ENCODE results near the gene MAB21L3.

Gene MAB21L3

DNA sequence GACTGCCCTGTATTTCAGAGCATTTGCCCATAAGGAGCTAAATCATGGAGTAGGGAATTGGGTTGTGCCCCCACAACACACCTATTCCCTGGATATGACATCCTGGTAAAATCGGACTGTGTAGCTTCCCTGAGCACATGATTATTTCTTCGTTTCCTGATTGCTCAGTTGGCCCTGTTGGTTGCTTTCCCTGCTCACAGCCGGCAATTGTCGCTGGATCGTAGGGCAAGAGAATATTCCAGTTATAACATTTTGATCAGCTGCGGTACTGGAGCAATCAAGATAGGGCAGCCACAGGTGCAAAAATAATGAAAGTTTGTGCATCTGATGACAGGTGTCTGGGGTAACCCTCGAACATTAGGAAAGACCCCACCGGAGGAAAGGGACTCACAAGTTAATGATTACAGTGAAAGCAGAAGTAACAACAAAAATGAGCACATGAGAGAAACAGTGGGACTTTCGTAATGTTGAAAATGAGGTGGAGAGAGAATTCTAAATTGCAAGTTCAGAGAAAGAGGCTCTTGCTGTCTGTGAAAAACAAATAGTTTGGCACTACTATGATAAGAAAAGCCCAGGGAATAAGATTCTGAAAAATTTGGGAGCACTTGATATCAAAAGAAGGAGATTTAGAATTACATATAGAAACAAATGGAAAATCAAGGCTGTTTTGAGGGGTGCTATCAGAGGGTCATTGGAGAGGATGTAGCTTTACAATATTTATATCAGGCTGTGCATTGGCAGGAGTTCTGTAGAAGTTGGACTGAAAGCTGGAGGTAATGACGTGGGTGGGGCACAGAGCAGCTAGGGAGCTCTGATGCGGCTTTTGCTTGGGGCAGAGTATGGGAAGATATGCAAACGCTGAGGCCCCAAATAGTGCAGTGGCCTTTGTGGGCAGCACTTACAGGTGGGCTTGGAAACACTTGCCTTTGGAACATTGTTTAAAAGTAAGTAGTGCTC, at the start of gene MAB21L3:
Gene MAB21L3, plus strand, starts transcription at position 833 of the 957 bp plus-strand sequence. CDS start 1,217 bp downstream, outside the sequence.
- DNase-seq, result no peak

DNA sequence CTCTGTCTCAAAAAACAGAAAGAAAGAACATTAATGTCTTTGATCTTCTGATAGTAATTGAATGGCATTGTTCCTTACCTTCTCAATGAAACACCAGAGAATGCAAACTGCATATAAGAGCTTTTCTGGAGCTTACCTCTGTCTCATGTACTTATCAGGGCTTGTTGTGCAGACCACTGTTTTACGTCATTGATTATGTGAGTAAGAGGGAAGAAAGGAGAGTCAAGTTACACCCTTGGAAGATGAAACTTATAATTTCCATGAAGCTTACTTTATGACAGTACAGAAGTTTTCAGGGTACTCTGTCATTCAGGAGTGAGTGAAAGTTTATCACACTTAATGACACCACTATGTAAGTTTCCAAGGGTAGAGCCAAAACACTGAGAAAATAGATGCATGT, 49.0 kb upstream of the MAB21L3 start:
- no peak for DNase-seq

DNA sequence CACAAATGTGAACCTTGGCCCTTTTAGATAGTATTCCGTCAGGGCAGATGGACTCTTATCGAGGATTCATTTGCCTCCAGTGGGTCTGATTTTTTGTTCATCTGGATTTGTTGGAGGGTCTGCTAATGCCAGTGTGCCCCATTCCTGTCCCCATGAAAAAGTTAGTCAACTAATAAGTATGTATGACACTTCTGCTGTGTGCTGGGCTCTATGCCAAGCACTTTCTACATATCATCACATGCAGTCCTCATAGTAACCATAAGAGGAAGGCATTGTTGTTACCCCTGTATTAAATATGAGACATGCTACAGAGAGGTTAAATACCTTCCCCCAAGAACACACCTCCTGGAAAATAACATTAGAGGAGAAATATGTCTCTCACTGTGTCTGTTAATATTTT, 46.6 kb upstream of the MAB21L3 start:
- no peak for DNase-seq

GRCh38 chr1:116066868-116067565, 44.2 kb upstream of the MAB21L3 start:
- DNase-seq, result no peak

GRCh38 chr1:116067566-116067890, 43.7 kb upstream of the MAB21L3 start:
- DNase-seq, result no peak

DNA sequence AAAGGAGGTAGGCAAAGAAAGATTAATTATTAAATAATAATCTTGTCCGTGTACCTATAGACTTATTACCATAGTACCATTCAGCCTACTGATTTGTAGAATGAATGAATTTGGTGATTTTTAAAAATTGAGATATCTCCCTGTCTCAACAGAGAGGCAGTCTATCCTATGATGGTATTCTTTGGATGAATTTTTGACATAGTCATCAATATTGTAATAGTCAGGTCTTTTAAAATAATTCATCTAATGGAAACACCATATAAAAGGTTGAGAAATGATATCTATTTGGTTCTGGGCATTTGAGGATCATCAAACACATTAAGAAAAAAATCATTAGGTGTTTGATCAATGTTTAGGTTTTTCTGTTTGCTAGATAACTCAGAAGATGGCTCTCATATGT, 35.6 kb upstream of the MAB21L3 start:
- DNase-seq, result no peak

GRCh38 chr1:116075990-116076389, 35.2 kb upstream of the MAB21L3 start:
- no peak for DNase-seq

DNA sequence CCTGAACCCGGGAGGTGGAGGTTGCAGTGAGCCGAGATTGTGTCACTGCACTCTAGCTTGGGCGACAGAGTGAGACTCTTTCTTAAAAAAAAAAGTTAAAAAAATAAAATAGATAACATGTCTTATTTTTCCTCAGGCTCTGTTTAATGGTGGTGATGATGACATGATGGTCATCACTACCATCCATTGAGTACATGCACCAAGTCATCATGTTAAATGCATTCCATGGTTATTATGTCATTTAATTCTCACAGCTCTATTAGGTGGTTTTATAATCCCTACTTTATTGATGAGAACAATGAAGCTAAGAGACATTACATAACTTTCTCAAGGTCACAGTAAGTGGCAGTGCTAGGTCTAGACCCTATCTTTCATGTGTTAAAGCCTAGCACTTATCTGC, 34.4 kb upstream of the MAB21L3 start:
- no peak for DNase-seq

- DNase-seq, result no peak
These were observed 32.4 kb upstream of the MAB21L3 start for GRCh38 chr1:116078699-116079223.

DNA sequence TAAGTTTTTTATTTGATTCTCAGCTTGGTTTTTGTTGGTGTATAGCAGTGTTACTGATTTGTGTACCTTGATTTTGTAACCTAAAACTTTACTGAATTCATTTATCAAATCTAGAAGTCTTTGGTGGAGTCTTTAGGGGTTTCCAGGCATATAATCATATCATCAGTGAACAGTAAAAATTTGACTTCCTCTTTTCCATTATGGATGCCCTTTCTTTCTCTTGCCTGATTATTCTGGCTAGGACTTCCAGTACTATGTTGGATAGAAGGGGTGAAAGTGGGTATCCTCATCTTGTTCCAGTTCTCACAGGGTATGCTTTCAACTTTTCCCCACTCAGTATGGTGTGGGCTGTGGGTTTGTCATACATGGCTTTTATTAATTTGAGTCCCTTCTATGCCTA, 23.6 kb upstream of the MAB21L3 start:
- no peak for DNase-seq

- DNase-seq, result no peak
These were observed 21.3 kb upstream of the MAB21L3 start for GRCh38 chr1:116089870-116090269.

DNA sequence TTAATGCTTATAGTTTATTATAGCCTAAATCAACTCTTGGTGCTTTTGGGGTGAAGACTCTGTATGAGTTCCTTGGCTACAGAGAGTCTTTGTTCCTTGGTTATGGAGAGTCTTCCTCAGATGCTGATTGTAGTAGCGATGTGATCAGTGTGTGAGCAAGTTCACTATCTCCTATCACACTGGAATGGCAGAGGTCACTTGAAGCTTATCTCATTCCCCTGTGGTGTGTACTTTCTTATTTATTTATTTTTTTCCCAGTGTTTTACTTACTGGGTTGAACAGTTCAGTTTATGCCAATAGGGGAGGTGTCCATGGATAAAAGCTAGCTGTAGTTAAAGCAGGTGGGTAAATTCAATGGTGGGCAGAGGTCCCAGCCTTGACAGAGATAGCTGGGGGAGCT, 20.1 kb upstream of the MAB21L3 start:
- no peak for DNase-seq

DNA sequence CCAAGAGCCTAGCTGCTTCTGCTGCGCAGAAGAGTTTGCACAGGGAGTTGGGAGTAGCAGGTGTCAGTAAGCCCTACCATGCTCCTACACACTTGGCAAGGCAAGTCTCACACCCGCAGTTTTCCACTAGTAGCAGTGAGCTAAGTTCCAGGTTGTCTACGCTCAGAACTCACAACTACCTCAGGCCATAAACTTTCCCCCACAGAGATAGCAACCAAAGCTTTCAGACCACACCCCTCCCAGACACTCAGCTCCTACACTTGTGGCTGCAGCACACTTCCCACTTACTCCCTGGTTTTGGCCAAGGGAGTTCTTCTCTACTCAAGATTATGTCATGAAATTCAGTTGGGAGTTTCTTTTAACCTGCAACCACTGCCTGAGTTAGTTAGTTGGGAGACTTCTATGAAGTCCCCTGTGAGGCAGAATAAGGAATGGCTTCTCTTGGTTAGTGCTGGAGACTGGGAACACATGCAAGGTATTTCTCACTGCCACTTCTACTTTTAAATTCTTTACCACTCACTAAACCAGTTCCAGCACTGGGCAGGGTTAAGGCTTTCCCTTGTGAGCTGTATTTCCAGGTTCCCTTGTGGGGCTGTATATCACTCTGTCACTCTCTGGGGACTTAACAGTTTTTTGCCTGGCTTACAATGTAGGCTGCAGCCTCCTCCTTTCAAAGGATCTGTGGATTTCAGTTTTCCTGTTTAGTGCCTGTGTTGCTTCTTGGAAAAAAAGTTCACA, 18.3 kb upstream of the MAB21L3 start:
- DNase-seq, result no peak

DNA sequence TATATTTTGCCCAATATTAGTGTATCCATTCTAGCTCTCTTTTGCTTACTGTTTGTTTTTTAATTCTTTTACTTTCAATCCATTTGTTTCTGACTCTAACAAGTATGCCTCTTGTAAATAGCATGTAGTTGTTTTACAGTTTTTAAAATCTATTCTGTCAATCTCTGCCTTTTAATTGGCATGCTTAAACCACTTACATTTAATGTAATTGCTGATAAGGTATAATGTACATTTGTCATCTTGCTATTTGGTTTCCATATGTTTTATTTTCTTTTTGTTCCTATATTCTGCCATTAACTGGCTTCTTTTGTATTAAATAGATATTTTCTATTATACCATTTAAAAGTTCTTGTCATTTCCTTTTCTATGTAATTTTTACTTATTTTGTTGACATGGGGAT, 16.2 kb upstream of the MAB21L3 start:
- no peak for DNase-seq

- DNase-seq, result no peak
These were observed 15.1 kb upstream of the MAB21L3 start for GRCh38 chr1:116096013-116096618.

- no peak for DNase-seq
These were observed 13.6 kb upstream of the MAB21L3 start for GRCh38 chr1:116097626-116098025.

- DNase-seq, result no peak
These were observed 11.8 kb upstream of the MAB21L3 start for GRCh38 chr1:116099379-116099778.

- DNase-seq, result no peak
These were observed 11.3 kb upstream of the MAB21L3 start for GRCh38 chr1:116099919-116100318.

DNA sequence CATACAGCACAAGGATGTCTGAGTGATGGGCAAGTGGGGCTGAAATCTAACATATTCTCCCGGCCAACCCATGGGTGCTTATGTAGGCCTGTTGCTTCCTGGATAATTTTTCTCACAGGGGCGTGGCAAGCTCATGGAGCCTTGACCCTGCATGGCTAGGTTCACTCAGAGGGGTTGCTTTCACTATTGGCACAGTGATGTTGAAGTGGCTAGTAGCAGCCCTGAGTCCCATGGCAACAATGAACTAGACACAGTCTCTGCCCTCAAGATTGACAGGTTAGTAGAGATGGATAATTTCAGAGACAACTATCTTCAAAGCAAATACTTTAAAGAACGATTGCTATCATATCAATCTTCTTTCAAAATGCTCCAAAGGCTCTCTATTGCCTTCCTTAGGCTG, 6.5 kb upstream of the MAB21L3 start:
- no peak for DNase-seq

DNA sequence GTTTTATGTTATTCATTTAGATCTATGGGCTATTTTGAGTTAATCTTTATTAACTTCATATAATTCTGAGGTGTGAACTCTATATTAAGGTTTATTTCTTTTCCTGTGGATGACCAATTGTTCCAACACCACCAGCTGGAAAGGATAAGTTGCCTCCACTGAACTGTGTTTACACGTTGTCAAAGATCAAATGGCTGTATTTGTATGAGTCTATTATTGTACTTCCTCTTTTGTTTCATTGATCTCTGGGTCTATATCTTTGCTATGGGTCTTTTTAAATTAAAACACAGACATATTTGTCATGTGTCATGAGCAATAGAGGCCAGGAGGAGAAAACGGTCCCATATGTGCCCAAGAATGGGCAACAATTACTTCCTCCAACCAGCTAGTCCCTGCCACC, 5.2 kb upstream of the MAB21L3 start:
- no peak for DNase-seq

GRCh38 chr1:116106646-116107045, 4.6 kb upstream of the MAB21L3 start:
- DNase-seq, result no peak

- DNase-seq, result no peak
These were observed 3.8 kb upstream of the MAB21L3 start for GRCh38 chr1:116107371-116107770.

- no peak for DNase-seq
These were observed 374 bp downstream of the MAB21L3 start for GRCh38 chr1:116111524-116112021.

Data from left hindlimb (tissue), 1 donor.